H1 (cell line): ENCODE data around the gene TBC1D32. TPM values are rescaled to one million over a fixed set of nuclear protein-coding genes. Genes with fewer than 3 reads are reported as not detected.

Source experiments
- BACH1 ChIP-seq: IDR thresholded peaks from 2 replicates; pipeline ENCODE4 v1.6.1; 2012; ENCODE audit warnings: low read length, improper control_type of control experiment
- CBX5 ChIP-seq: fragments of 300-800, 300-1000 bp; sonication (generic); IDR thresholded peaks from 2 replicates; pipeline ENCODE4 v1.7.1; 2016; ENCODE audit warnings: antibody characterized with exemption, low read length, low read depth
- KDM1A ChIP-seq: fragments of 200-600, 300-600 bp; sonication (generic); IDR thresholded peaks from 2 replicates; pipeline ENCODE4 v1.7.1; 2016; ENCODE audit warnings: mild to moderate bottlenecking, low read length, borderline replicate concordance
- PHF8 ChIP-seq: fragments of 200-600 bp; sonication (generic); conservative IDR thresholded peaks from 2 replicates; pipeline ENCODE4 v1.7.1; 2012; ENCODE audit warnings: low read depth, mild to moderate bottlenecking, inconsistent platforms, low read length, moderate library complexity
- SP2 ChIP-seq: IDR thresholded peaks from 2 replicates; pipeline ENCODE4 v1.6.1; 2012; ENCODE audit warnings: mild to moderate bottlenecking, low read length, inconsistent platforms
- TCF12 ChIP-seq: IDR thresholded peaks from 2 replicates; pipeline ENCODE4 v1.6.1; 2011; ENCODE audit warnings: low read depth, mild to moderate bottlenecking, low read length
- TEAD4 ChIP-seq: IDR thresholded peaks from 2 replicates; pipeline ENCODE4 v1.6.1; 2012; ENCODE audit warnings: low read depth, low read length, inconsistent platforms, mixed read lengths
- YY1 ChIP-seq: IDR thresholded peaks from 2 replicates; pipeline ENCODE4 v1.6.1; 2011; ENCODE audit warnings: low read depth, mild to moderate bottlenecking, low read length
- polyA plus RNA-seq, 7 experiments: library from polyadenylated mRNA; depleted of rRNA in 3 of 7; stranded (reverse) in 5 of 7; unstranded in 2 of 7; fragments of >200 nt in 5 of 7; fragments of 200-250 nt in 2 of 7; gene quantifications; 1 replicate in 5 of 7; 2 replicates in 1 of 7; 4 replicates in 1 of 7; pipeline versions ENCODE4 v1.2.1 to v1.2.3, GENCODE V29; 2011 to 2013; ENCODE audit warnings: missing spikeins in 2 of 7, mixed read lengths in 2 of 7
- total RNA-seq: library from RNA; stranded (reverse); fragmentation: NEBNext Ultra II Directional; extraction: Animal tissue kit (Norgen Biotek cat#: 25700); gene quantifications from 2 replicates; pipeline ENCODE4 v1.2.1, GENCODE V29; 2021
- TF ChIP-seq, protein P1 (sequence below): IDR thresholded peaks from 2 replicates; pipeline ENCODE4 v1.6.1; 2011; ENCODE audit warnings: low read depth, mild to moderate bottlenecking, low read length; ENCODE audit not compliant: insufficient read depth
- TF ChIP-seq, protein P2 (sequence below): fragments of 300-600 bp; sonication (generic); IDR thresholded peaks from 2 replicates; pipeline ENCODE4 v1.7.1; 2012; ENCODE audit warnings: low read length, moderate library complexity, mild to moderate bottlenecking, inconsistent platforms; ENCODE audit not compliant: insufficient replicate concordance

Gene TBC1D32
- total and polyA plus RNA-seq, 2 of the 8 experiments (the other 6 are each of a cell fraction or from before 2014, with no cell fraction given) = 5.3 to 7.1 TPM

DNA sequence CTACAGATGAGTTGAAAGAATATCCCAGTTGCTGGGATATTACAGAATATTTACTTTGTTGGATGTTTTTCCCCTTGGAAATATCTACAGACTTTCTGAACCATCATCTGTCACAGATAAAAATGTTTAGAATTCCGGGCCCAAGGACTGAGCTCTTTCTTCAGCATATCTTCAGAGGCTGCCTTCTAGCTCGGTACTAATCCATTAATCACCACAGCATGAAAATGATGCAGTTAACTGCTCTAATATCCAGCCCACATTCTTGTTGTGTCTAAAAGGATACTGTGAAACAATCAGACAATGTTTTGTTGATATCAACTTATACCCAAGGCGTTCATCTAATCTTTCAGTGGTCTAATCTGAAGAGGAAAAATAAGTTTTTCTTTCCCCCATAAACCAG, 247.4 kb downstream of the TBC1D32 start (continued):
- no peak for TF ChIP-seq YY1
- no peak for TF ChIP-seq KDM1A
- no peak for TF ChIP-seq PHF8
- TF ChIP-seq CBX5 = no peak
- TF ChIP-seq, protein P1, sequence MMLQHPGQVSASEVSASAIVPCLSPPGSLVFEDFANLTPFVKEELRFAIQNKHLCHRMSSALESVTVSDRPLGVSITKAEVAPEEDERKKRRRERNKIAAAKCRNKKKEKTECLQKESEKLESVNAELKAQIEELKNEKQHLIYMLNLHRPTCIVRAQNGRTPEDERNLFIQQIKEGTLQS = no peak
- no peak for TF ChIP-seq SP2
- TF ChIP-seq TCF12 = no peak
- TF ChIP-seq, protein P2, sequence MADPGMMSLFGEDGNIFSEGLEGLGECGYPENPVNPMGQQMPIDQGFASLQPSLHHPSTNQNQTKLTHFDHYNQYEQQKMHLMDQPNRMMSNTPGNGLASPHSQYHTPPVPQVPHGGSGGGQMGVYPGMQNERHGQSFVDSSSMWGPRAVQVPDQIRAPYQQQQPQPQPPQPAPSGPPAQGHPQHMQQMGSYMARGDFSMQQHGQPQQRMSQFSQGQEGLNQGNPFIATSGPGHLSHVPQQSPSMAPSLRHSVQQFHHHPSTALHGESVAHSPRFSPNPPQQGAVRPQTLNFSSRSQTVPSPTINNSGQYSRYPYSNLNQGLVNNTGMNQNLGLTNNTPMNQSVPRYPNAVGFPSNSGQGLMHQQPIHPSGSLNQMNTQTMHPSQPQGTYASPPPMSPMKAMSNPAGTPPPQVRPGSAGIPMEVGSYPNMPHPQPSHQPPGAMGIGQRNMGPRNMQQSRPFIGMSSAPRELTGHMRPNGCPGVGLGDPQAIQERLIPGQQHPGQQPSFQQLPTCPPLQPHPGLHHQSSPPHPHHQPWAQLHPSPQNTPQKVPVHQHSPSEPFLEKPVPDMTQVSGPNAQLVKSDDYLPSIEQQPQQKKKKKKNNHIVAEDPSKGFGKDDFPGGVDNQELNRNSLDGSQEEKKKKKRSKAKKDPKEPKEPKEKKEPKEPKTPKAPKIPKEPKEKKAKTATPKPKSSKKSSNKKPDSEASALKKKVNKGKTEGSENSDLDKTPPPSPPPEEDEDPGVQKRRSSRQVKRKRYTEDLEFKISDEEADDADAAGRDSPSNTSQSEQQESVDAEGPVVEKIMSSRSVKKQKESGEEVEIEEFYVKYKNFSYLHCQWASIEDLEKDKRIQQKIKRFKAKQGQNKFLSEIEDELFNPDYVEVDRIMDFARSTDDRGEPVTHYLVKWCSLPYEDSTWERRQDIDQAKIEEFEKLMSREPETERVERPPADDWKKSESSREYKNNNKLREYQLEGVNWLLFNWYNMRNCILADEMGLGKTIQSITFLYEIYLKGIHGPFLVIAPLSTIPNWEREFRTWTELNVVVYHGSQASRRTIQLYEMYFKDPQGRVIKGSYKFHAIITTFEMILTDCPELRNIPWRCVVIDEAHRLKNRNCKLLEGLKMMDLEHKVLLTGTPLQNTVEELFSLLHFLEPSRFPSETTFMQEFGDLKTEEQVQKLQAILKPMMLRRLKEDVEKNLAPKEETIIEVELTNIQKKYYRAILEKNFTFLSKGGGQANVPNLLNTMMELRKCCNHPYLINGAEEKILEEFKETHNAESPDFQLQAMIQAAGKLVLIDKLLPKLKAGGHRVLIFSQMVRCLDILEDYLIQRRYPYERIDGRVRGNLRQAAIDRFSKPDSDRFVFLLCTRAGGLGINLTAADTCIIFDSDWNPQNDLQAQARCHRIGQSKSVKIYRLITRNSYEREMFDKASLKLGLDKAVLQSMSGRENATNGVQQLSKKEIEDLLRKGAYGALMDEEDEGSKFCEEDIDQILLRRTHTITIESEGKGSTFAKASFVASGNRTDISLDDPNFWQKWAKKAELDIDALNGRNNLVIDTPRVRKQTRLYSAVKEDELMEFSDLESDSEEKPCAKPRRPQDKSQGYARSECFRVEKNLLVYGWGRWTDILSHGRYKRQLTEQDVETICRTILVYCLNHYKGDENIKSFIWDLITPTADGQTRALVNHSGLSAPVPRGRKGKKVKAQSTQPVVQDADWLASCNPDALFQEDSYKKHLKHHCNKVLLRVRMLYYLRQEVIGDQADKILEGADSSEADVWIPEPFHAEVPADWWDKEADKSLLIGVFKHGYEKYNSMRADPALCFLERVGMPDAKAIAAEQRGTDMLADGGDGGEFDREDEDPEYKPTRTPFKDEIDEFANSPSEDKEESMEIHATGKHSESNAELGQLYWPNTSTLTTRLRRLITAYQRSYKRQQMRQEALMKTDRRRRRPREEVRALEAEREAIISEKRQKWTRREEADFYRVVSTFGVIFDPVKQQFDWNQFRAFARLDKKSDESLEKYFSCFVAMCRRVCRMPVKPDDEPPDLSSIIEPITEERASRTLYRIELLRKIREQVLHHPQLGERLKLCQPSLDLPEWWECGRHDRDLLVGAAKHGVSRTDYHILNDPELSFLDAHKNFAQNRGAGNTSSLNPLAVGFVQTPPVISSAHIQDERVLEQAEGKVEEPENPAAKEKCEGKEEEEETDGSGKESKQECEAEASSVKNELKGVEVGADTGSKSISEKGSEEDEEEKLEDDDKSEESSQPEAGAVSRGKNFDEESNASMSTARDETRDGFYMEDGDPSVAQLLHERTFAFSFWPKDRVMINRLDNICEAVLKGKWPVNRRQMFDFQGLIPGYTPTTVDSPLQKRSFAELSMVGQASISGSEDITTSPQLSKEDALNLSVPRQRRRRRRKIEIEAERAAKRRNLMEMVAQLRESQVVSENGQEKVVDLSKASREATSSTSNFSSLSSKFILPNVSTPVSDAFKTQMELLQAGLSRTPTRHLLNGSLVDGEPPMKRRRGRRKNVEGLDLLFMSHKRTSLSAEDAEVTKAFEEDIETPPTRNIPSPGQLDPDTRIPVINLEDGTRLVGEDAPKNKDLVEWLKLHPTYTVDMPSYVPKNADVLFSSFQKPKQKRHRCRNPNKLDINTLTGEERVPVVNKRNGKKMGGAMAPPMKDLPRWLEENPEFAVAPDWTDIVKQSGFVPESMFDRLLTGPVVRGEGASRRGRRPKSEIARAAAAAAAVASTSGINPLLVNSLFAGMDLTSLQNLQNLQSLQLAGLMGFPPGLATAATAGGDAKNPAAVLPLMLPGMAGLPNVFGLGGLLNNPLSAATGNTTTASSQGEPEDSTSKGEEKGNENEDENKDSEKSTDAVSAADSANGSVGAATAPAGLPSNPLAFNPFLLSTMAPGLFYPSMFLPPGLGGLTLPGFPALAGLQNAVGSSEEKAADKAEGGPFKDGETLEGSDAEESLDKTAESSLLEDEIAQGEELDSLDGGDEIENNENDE = no peak
- no peak for TF ChIP-seq TEAD4
- no peak for TF ChIP-seq BACH1
